Ishikawa (cell line): Measurements from ENCODE around the gene DDX42.

Source experiments
- CEBPB ChIP-seq: IDR thresholded peaks from 2 replicates; pipeline ENCODE4 v1.6.1; 2012
- EP300 ChIP-seq: IDR thresholded peaks from 2 replicates; pipeline ENCODE4 v1.6.1; 2012; ENCODE audit warnings: borderline replicate concordance
- FOXM1 ChIP-seq: IDR thresholded peaks from 2 replicates; pipeline ENCODE4 v1.6.1; 2012; ENCODE audit warnings: low read depth, borderline replicate concordance
- RAD21 ChIP-seq: IDR thresholded peaks from 2 replicates; pipeline ENCODE4 v1.6.1; 2012; ENCODE audit warnings: low read depth
- TAF1 ChIP-seq: IDR thresholded peaks from 2 replicates; pipeline ENCODE4 v1.6.1; 2012; ENCODE audit warnings: low read depth, mild to moderate bottlenecking
- TEAD4 ChIP-seq: IDR thresholded peaks from 2 replicates; pipeline ENCODE4 v1.6.1; 2012
- USF1 ChIP-seq: IDR thresholded peaks from 2 replicates; pipeline ENCODE4 v1.6.1; 2012
- ZBTB7A ChIP-seq: IDR thresholded peaks from 2 replicates; pipeline ENCODE4 v1.6.1; 2012; ENCODE audit warnings: low read depth
- TF ChIP-seq, protein P1 (sequence below): IDR thresholded peaks from 2 replicates; pipeline ENCODE4 v1.6.1; 2012

DNA sequence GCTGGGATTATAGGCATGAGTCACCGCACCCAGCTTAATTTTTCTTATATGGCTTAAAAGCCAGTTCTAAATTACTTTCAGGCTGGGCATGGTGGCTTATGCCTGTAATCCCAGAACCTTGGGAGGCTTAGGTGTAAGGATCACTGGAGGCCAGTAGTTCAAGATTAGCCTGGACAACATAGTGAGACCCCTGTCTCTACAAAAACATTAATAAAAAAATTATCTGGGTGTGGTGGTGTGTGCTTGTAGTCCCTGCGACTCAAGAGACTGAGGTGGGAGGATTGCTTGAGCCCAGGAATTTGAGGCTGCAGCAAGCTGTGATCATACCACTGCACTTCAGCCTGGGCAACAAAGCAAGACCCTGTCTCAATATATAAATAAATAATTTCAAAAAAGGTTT, 79.3 kb downstream of the DDX42 start:
- TF ChIP-seq EP300, result no peak
- TF ChIP-seq USF1, result no peak
- TF ChIP-seq CEBPB, result no peak
- no peak for TF ChIP-seq ZBTB7A
- TF ChIP-seq RAD21, result no peak
- no peak for TF ChIP-seq FOXM1
- TF ChIP-seq TAF1, result no peak
- TF ChIP-seq, protein P1, sequence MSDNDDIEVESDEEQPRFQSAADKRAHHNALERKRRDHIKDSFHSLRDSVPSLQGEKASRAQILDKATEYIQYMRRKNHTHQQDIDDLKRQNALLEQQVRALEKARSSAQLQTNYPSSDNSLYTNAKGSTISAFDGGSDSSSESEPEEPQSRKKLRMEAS, result no peak
- no peak for TF ChIP-seq TEAD4
